RWPE1 (cell line): ENCODE results near the gene SSBP2.
A peak's percentile ranks its signal among the peaks of the same experiment; 100 is the strongest.

Experiments used
- CTCF ChIA-PET: fragments of 350-600 bp; sonication (Branson Sonifier 250); formaldehyde crosslinking; extraction: SDS; loops from one replicate; lab custom pipeline; 2021; lab: Yijun Ruan, JAX
- POLR2A ChIA-PET: fragments of 400-600 bp; formaldehyde crosslinking; extraction: SDS; loops from one replicate; lab custom pipeline; 2020; ENCODE audit warnings: antibody characterized with exemption; ENCODE audit not compliant: low non-redundant PET; lab: Yijun Ruan, JAX
- DNase-seq: peaks from one replicate; pipeline ENCODE4 v3.0.0; 2012; ENCODE audit warnings: low spot score
- H3K27ac ChIP-seq: fragments of 450-650 bp; 2 replicates; pipeline ENCODE4 v1.5.1; 2017
- CTCF ChIP-seq: fragments of 450-650 bp; conservative IDR thresholded peaks from 2 replicates; pipeline ENCODE4 v1.5.1; 2017; ENCODE audit warnings: low read depth, mild to moderate bottlenecking

The SSBP2 gene

GRCh38 chr5:81773161-81773560 is 22.3 kb upstream of the SSBP2 start:
- H3K27ac ChIP-seq: no peak overlapping the region
- CTCF ChIA-PET: no interaction called here
- DNase-seq: no peak
- no peak for TF ChIP-seq CTCF
- POLR2A ChIA-PET: no interaction called here

- DNase-seq: no peak
- CTCF ChIA-PET: interaction anchor here (0.5 to 0.6 kb wide), 2 partner anchors 97 to 118 kb away, joined by 3 read pairs; no protein-coding TSS in a partner anchor
- POLR2A ChIA-PET: no interaction called here
- no peak overlapping the region for H3K27ac ChIP-seq
- TF ChIP-seq CTCF: no peak
These were observed 21.6 kb upstream of the SSBP2 start for GRCh38 chr5:81772488-81772887.

GRCh38 chr5:81768935-81769452 is 18.1 kb upstream of the SSBP2 start:
- ChIA-PET CTCF (interaction anchor here (0.6 kb wide), 1 partner anchor 330 kb away, joined by 6 read pairs; no protein-coding TSS in a partner anchor), POLR2A (interaction anchor here (0.6 kb wide), 1 partner anchor 647 kb away, joined by 4 read pairs; no protein-coding TSS in a partner anchor)
- peak overlapping the region; percentile 59 for H3K27ac ChIP-seq
- no peak for TF ChIP-seq CTCF
- peak; percentile 87 for DNase-seq

GRCh38 chr5:81767938-81768337 is 17.0 kb upstream of the SSBP2 start:
- no peak for TF ChIP-seq CTCF
- H3K27ac ChIP-seq: no peak overlapping the region
- POLR2A ChIA-PET: no interaction called here
- DNase-seq: no peak
- CTCF ChIA-PET: interaction anchor here (0.6 kb wide), 1 partner anchor 923 kb away, joined by 3 read pairs; no protein-coding TSS in a partner anchor

- ChIA-PET CTCF (interaction anchor here (0.6 kb wide), 1 partner anchor 9 kb away, joined by 4 read pairs; no protein-coding TSS in a partner anchor), POLR2A (no interaction called here)
- TF ChIP-seq CTCF: no peak
- H3K27ac ChIP-seq: no peak overlapping the region
- no peak for DNase-seq
These were observed 16.2 kb upstream of the SSBP2 start for GRCh38 chr5:81767097-81767496.

- ChIA-PET CTCF (interaction anchor here (0.8 kb wide), 1 partner anchor 140 kb away, joined by 4 read pairs; no protein-coding TSS in a partner anchor), POLR2A (no interaction called here)
- DNase-seq: no peak
- no peak for TF ChIP-seq CTCF
- no peak overlapping the region for H3K27ac ChIP-seq
These were observed 15.7 kb upstream of the SSBP2 start for GRCh38 chr5:81766611-81767010.
